Nucleus accumbens (tissue), 56 donors: ENCODE results near the gene ANKRD11.

ENCODE experiments used
- DNase-seq, 56 donors: peaks; one replicate each; lab custom pipeline; 2025; lab: John Stamatoyannopoulos, UW

Gene ANKRD11

GRCh38 chr16:89232107-89232506, 258.3 kb downstream of the ANKRD11 start:
- DNase-seq, result no peak

GRCh38 chr16:89230255-89230654, 260.1 kb downstream of the ANKRD11 start:
- peak in 2 of 56 donors; percentile 14 to 29 for DNase-seq

- no peak for DNase-seq
These were observed 265.7 kb downstream of the ANKRD11 start for GRCh38 chr16:89224665-89225064.

GRCh38 chr16:89222931-89223330, 267.4 kb downstream of the ANKRD11 start:
- DNase-seq, result no peak

- DNase-seq, result no peak
These were observed 268.8 kb downstream of the ANKRD11 start for GRCh38 chr16:89221604-89222003.

- no peak for DNase-seq
These were observed 271.0 kb downstream of the ANKRD11 start for GRCh38 chr16:89219365-89219764.
